T-helper 1 cell treated with Interleukin-12 subunit alpha and Interleukin-12 subunit beta and Interleukin-4 antibody, amounts not matched to agents 30 μg/mL and 1 μg/mL, for 36 hours (primary cell): ENCODE measurements around the gene EBF4.
A peak's percentile ranks its signal among the peaks of the same experiment; 100 is the strongest.
"Not testable (repeated sequence)": the region's sequence is repeated elsewhere in the genome, so short reads cannot be mapped to it uniquely, and the experiment has no call there.

ENCODE experiments used
- H3K27ac Mint-ChIP-seq: one replicate; pipeline ENCODE4 v1.8.0; 2021; ENCODE audit warnings: mild to moderate bottlenecking, mixed read lengths
- H3K27me3 Mint-ChIP-seq: one replicate; pipeline ENCODE4 v1.8.0; 2021; ENCODE audit warnings: low read depth, mixed read lengths
- H3K36me3 Mint-ChIP-seq: one replicate; pipeline ENCODE4 v1.8.0; 2021; ENCODE audit warnings: low read depth, mixed read lengths
- H3K4me1 Mint-ChIP-seq: one replicate; pipeline ENCODE4 v1.8.0; 2021; ENCODE audit warnings: low read depth, mixed read lengths
- H3K4me3 Mint-ChIP-seq: one replicate; pipeline ENCODE4 v1.8.0; 2021; ENCODE audit warnings: mild to moderate bottlenecking, moderate library complexity, mixed read lengths
- H3K9me3 Mint-ChIP-seq: one replicate; pipeline ENCODE4 v1.8.0; 2021; ENCODE audit warnings: mixed read lengths

EBF4 gene

DNA sequence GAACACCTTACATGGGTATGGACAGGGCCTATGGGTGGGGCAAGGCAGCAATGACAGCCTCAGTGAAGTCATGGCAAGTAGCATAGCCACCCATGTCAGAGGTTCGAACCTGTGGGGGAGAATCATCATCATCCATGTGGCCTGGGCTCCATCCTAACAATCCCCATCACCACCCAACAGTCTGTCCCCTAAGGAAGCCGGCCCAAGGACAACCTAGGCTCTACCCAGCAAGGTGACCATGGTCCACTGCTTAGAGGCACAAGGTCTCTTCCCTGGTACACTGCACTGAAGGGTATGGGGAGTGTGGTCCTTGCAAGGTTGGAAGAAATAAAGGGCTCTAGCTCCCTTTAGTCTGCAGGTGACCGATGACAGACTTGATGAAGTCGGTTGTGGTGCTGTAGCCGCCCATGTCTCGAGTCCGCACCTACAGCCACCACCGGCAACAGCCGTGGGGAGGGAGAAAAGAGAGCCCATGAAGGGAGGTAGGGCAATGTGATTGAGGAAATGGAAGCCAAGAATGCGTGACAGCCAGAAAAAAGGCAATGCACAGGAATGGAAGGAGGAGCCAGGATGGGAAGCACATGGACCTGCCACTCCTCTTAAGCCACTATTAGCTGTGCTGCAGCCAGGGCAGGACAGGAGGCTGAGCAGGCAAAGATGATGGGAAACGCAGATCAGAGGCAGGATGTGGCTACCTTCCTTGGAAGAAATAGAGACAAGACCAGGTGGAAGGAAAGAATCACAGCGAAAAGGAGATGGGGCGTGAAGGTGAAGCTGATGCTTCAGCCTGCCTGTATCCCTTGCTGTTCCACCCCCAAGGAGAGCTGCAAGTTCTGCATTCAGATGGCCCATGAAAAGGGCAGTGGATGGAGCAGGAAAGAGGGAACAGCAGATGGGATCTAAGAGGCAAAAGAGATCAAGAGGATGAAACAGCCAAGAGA, 33.9 kb upstream of the EBF4 start:
- no peaks in the 10 kb centered on the region for H3K9me3 Mint-ChIP-seq
- peaks cover 69% of the 10 kb centered on the region for H3K36me3 Mint-ChIP-seq
- H3K4me1 Mint-ChIP-seq, result peaks cover 31% of the 10 kb centered on the region
- no peaks in the 10 kb centered on the region for H3K27me3 Mint-ChIP-seq
- H3K4me3 Mint-ChIP-seq, result no peak overlapping the region
- no peak overlapping the region for H3K27ac Mint-ChIP-seq

DNA sequence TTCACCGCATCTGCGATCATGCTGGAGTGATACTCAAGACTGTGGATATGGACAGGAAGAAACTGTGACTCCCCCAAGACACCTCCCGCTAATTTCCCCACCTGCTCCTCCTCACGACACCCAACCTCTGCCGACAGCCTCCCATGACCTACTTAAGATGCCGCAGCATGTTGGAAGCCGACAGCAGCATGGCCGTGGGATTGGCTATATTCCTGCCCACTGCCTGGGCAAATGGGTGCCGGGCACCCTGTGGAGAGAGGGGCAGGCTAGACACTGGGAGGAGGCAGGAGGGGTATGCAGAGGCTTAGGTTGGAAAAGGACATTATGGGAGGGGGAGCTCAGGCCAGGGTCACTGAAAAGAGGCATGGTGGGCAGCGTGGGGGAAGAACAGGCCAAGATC, 33.0 kb upstream of the EBF4 start:
- peaks cover 25% of the 10 kb centered on the region for H3K4me1 Mint-ChIP-seq
- H3K27ac Mint-ChIP-seq, result no peak overlapping the region
- H3K36me3 Mint-ChIP-seq, result peaks cover 64% of the 10 kb centered on the region
- H3K4me3 Mint-ChIP-seq, result no peak overlapping the region
- no peaks in the 10 kb centered on the region for H3K27me3 Mint-ChIP-seq
- H3K9me3 Mint-ChIP-seq, result no peaks in the 10 kb centered on the region

DNA sequence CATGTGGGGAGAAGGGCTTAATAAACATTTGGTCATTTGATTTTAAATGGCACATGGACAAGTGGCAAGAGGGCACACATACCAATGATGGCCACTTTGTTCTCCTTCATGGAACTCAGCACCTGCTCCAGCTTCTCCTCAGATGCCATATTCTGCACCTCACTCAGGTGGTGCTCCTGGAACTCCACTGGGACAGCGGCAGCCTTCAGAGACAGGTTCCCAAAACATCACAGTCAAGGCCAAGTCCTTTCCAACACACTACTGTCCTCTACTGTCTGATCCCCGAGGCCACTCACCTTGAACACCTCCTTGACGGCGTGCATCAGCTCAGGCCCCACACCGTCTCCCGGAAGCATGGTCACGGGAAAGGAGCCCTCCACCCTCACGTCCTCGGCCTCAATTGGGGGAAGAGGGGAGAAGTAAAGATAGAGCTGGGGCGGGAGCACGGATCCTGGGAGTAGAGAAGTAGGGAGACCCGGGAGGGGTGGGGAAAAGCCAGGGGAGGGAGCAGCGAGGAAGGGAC, 29.2 kb upstream of the EBF4 start:
- Mint-ChIP-seq H3K27me3 (peaks cover 4% of the 10 kb centered on the region), H3K4me1 (peaks cover 15% of the 10 kb centered on the region), H3K27ac (peak overlapping the region; percentile 94), H3K36me3 (peaks cover 32% of the 10 kb centered on the region), H3K9me3 (no peaks in the 10 kb centered on the region), H3K4me3 (peak overlapping the region; percentile 91)

DNA sequence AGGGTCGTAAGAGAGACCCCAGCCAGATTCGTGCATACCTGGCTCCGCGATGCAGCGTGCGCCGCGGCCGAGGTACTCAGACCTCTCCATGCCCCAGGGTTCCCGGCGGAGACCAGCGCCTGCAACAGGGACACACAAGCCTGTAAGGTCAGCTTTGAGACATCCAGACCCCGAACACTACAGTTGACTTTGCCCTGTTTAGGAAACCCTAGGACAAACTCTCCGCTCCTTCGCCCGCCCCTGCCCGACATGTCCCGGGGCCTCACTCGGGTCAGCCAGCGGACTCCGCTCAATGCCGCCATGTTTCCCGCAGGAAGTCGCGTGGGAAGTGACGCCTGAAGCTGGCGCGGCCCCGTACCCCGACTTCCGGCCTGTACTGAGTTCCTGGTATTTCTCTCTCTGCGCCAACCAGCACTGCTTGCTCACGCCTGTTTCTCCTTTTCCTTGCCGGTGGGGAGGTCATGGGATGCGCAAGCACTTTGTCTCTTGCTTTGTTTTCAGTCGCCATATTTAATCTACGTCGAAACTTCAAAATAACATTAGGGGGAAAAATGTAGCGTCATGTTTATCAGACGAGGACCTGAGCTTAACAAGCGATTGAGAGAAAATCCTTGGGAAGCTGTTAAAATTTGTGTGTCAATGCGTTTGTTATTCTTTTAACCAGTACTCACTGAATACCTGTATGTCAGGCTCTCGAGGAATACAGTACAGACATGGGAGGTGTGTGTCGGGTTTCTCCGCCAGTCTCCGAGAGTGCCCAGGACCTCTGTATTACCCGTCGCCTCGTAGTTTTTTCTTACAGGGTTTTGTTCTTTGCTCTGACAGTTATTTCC, 28.5 kb upstream of the EBF4 start, which contains the start of gene IDH3B:
Gene IDH3B (minus strand): TSS at position 330 of the 833 bp plus-strand sequence. CDS start 28 bp downstream, at position 302.
- Mint-ChIP-seq H3K27me3 (peaks cover 9% of the 10 kb centered on the region), H3K4me1 (peaks cover 15% of the 10 kb centered on the region), H3K27ac (peak within 1 kb of the TSS; percentile 94), H3K36me3 (peaks cover 25% of the 10 kb centered on the region), H3K9me3 (no peaks in the 10 kb centered on the region), H3K4me3 (peak within 1 kb of the TSS; percentile 91)

DNA sequence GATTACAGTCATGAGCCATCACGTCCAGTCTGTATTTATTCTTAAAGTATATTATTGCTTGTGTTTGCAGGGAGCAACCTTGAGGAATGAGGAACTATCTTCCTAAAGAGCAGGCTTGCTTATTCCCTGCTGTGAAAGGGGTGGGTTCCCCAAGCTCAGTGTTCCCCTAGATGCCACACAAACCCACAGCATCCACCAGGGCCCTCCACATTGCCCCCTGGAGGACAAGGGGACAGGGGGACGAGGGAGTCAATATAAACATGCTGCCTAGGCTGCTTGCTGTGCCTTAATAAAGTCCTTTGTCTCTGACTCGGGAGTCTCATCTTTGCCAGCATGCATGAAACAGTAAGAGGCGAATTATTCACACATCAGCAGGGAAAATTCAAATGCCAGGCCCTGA, 20.6 kb upstream of the EBF4 start:
- Mint-ChIP-seq H3K27ac (no peak overlapping the region), H3K4me1 (no peaks in the 10 kb centered on the region), H3K9me3 (no peaks in the 10 kb centered on the region)

DNA sequence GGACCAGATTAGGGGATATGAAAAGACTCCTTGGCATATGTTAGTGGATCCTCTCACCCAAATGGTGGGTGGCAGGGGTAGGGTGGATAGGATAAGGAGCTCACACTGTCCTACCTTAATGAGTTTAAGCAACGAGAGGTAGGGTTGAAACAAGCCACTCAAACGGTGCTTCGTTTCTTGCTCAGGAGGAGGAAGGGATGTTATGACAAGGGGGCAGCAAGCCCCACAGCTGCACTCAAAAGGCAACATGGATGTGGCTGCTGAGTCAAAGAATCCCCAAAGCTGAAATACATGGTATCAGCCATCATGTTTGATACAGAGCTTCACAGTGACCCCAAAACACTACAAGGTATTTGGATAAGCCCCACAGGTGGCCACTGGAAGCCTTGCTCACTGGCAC, 20.1 kb upstream of the EBF4 start:
- no peak overlapping the region for H3K4me3 Mint-ChIP-seq
- H3K36me3 Mint-ChIP-seq, result no peaks in the 10 kb centered on the region
- H3K27ac Mint-ChIP-seq, result no peak overlapping the region
- no peaks in the 10 kb centered on the region for H3K4me1 Mint-ChIP-seq
- no peaks in the 10 kb centered on the region for H3K9me3 Mint-ChIP-seq
- peaks cover 17% of the 10 kb centered on the region for H3K27me3 Mint-ChIP-seq

More for the DNA sequence above, 20.6 kb upstream of the EBF4 start:
- Mint-ChIP-seq H3K27me3 (peaks cover 17% of the 10 kb centered on the region), H3K4me3 (no peak overlapping the region), H3K36me3 (no peaks in the 10 kb centered on the region)

DNA sequence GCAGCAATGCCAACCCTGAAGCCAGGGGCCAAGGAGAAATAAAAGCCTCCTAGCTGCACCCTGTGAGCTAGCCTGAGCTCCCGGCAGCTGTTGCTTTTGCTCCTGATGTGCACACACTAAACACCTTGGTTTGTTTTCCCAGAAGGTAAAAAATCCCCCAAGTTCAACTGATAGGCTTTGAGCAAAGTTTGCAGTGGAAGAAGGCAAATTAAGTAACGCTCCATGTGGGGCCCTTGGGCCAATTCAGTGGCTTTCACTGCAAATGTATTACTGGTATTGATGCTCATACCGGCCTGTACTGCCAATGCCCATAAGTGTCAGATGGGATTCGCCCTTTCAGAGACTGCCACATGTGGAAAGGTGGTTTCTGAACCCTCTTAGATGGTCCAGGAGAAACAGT, 19.1 kb upstream of the EBF4 start:
- no peak overlapping the region for H3K27ac Mint-ChIP-seq
- no peak overlapping the region for H3K4me3 Mint-ChIP-seq
- H3K4me1 Mint-ChIP-seq, result no peaks in the 10 kb centered on the region
- peaks cover 13% of the 10 kb centered on the region for H3K27me3 Mint-ChIP-seq
- H3K36me3 Mint-ChIP-seq, result no peaks in the 10 kb centered on the region
- H3K9me3 Mint-ChIP-seq, result no peaks in the 10 kb centered on the region

DNA sequence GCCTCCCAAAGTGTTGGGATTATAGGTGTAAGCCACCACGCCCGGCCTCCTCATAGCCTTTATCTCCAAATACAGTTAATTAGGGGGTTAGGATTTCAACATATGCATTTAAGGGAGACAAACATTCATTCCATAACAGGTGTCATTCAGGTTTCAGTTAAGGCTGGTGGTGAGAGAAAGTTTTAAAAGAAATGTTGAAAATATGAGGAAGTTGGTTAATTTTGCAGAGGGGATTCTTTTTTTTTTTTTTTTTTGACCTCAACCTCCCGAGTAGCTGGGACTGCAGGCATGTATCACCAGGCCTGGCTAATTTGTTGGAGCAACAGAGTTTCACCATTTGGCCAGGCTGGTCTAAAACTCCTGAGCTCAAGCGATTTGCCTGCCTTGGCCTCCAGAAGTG, 12.5 kb upstream of the EBF4 start:
- Mint-ChIP-seq H3K27ac (no peak overlapping the region), H3K4me1 (peaks cover 3% of the 10 kb centered on the region), H3K4me3 (no peak overlapping the region), H3K27me3 (peaks cover 31% of the 10 kb centered on the region), H3K9me3 (no peaks in the 10 kb centered on the region), H3K36me3 (no peaks in the 10 kb centered on the region)

DNA sequence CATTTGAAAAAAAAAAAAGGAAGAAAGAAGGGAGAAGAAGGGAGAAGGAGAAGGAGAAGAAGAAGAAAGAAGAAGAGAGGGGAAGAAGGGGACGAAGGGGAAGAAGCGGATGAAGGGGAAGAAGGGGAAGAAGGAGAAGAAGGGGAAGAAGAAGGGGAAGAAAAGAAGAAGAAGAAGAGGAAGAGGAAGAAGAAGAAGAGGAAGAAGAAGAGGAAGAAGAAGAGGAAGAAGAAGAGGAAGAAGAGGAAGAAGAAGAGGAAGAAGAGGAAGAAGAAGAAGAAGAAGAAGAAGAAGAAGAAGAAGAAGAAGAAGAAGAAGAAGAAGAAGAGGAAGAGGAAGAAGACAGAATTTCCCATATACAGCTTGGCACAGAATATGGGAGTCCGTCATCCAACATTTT, 10.5 kb upstream of the EBF4 start:
- H3K36me3 Mint-ChIP-seq, H3K4me1 Mint-ChIP-seq, H3K4me3 Mint-ChIP-seq, H3K27ac Mint-ChIP-seq, H3K9me3 Mint-ChIP-seq: not testable (repeated sequence)
- peaks cover 31% of the 10 kb centered on the region for H3K27me3 Mint-ChIP-seq

DNA sequence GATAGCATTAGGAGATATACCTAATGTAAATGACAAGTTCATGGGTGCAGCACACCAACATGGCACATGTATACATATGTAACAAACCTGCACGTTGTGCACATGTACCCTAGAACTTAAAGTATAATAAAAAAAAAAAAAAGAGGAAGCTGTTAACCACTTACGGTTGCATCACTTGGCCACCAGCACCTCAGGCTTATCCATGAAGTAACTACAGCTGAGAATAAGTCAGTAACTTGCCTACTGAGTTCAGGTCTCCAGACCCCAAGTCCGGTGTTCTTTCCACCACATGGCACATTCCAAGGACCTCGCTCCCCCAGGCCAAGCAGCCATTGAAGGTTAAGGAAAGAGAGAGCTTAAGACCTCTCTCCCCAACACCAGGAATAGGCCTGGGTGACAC, 7.8 kb upstream of the EBF4 start:
- Mint-ChIP-seq H3K4me1 (peaks cover 18% of the 10 kb centered on the region), H3K27me3 (peaks cover 29% of the 10 kb centered on the region)
- H3K36me3 Mint-ChIP-seq, H3K9me3 Mint-ChIP-seq, H3K4me3 Mint-ChIP-seq, H3K27ac Mint-ChIP-seq: not testable (repeated sequence)

DNA sequence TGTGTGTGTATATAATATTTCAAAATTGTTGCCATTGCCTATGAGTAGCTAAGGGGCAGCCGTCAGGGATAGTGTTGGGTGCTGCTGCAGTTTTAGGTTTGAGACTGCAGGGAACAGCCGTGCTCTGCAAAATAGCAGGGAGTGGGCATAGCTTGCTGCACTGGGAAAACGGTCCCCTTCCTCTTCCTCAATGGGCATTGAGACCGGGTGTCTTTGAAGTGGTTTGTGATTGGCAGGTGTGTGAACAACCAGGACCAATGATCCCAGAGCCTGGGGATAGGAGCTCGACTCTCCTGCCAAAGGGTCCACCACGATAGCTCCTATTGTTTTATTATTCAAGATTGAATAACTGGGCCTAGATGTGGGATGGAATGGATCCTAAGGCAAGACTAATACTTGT, 5.1 kb upstream of the EBF4 start:
- Mint-ChIP-seq H3K4me3 (peak overlapping the region; percentile 46), H3K36me3 (peaks cover 8% of the 10 kb centered on the region), H3K27me3 (peaks cover 40% of the 10 kb centered on the region), H3K9me3 (no peaks in the 10 kb centered on the region), H3K4me1 (peaks cover 29% of the 10 kb centered on the region), H3K27ac (no peak overlapping the region)

DNA sequence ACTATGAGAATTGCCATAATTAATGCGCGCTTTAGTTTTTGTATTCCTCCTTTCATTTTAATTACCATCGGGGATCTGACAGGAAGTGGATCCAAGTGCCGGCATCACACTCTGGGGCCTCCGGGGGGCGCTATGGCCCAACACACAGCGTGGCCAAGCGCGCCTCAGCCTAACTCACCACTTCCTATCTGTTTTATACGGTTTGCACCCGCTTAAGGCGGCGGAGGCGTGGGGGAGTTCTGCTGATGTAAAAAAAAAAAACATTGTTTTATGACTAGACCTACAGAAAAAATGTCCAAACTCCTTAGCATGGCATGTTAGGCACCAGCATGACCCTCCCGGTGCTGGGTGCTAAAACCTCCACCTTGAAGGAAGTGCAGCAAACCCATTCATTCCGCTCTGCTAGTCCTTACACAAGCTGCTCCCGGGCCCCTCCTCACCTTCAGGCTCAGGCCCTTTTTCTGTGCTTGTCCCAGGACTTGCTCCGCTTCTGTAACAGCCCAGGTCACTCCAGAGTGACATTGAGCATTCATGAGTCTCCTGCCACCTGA, 4.5 kb upstream of the EBF4 start:
- Mint-ChIP-seq H3K4me3 (peak overlapping the region; percentile 46), H3K9me3 (no peaks in the 10 kb centered on the region), H3K4me1 (peaks cover 29% of the 10 kb centered on the region), H3K27me3 (peaks cover 35% of the 10 kb centered on the region), H3K36me3 (peaks cover 8% of the 10 kb centered on the region), H3K27ac (peak overlapping the region; percentile 76)

DNA sequence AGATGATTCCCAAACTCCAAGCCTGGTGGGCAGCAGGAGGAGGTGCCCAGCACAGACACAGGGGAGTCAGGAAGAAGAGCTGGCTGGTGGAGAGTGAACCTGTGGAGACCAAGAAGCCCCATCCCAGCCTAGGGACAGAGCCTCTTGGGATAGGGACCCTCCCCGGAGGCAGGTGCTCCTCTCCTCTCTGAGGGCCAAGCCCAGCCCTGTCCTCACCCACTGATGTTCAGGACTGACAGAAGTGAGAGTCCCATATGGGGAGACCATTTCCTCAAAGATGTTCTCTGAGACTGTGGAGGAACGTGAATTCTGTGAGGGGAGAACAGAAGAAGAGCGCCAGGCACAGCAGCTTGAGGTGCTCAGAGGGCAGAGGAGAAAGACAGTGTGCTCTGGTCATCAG, 2.4 kb upstream of the EBF4 start:
- Mint-ChIP-seq H3K27ac (no peak overlapping the region), H3K4me1 (peaks cover 33% of the 10 kb centered on the region), H3K27me3 (peaks cover 35% of the 10 kb centered on the region), H3K9me3 (no peaks in the 10 kb centered on the region), H3K36me3 (peaks cover 8% of the 10 kb centered on the region), H3K4me3 (no peak overlapping the region)

DNA sequence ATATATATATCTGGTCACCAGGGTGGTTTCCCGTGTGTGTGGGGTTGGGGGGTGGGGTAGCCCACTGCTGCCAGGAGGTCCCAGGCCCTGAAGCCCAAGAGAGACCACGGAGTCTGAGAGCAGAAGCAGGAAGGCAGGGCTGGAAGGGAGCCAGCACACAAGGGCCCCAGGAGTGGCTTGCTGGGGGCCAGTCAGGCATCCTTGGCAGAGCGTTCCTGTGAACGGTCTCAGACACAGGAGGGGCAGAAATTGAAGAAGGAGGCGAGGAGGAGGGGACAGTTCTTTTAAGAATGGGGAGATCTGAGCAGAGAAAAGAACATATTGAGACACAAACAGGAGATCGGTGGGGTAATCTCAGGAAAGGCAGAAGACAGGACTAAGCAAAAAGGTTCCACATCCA, 1.9 kb upstream of the EBF4 start:
- Mint-ChIP-seq H3K27ac (no peak overlapping the region), H3K4me1 (peaks cover 33% of the 10 kb centered on the region), H3K9me3 (no peaks in the 10 kb centered on the region), H3K4me3 (peak overlapping the region; percentile 88), H3K36me3 (peaks cover 11% of the 10 kb centered on the region), H3K27me3 (peaks cover 39% of the 10 kb centered on the region)
